H9 (cell line): ENCODE measurements around the gene SATB1. TPM values are rescaled to one million over a fixed set of nuclear protein-coding genes. Genes with fewer than 3 reads are reported as not detected.

Experiments used
- DNase-seq: peaks from one replicate; pipeline ENCODE4 v3.0.0-alpha.2; 2017
- H2AFZ ChIP-seq: one replicate; pipeline ENCODE4 v1.6.1; 2013; ENCODE audit warnings: mild to moderate bottlenecking, low read length, control low read depth, moderate library complexity
- H2AK5ac ChIP-seq: 2 replicates; pipeline ENCODE4 v1.6.1; 2013; ENCODE audit warnings: low read length, control low read depth, mixed read lengths; ENCODE audit not compliant: insufficient read length
- H2BK120ac ChIP-seq: one replicate; pipeline ENCODE4 v1.6.1; 2013; ENCODE audit warnings: low read depth, mild to moderate bottlenecking, low read length, control low read depth, inconsistent platforms; ENCODE audit not compliant: poor library complexity, severe bottlenecking
- H2BK12ac ChIP-seq: 2 replicates; pipeline ENCODE4 v1.6.1; 2013; ENCODE audit warnings: low read length, control low read depth, mixed read lengths, low read depth; ENCODE audit not compliant: insufficient read length
- H2BK15ac ChIP-seq: 2 replicates; pipeline ENCODE4 v1.6.1; 2013; ENCODE audit warnings: low read depth, low read length, control low read depth
- H2BK20ac ChIP-seq: one replicate; pipeline ENCODE4 v1.6.1; 2013; ENCODE audit warnings: low read depth, mild to moderate bottlenecking, low read length, control low read depth, inconsistent platforms; ENCODE audit not compliant: poor library complexity, severe bottlenecking
- H2BK5ac ChIP-seq: 2 replicates; pipeline ENCODE4 v1.6.1; 2013; ENCODE audit warnings: low read length, control low read depth, mixed read lengths; ENCODE audit not compliant: insufficient read length
- H3K14ac ChIP-seq: 2 replicates; pipeline ENCODE4 v1.6.1; 2013; ENCODE audit warnings: low read length, control low read depth; ENCODE audit not compliant: insufficient read depth
- H3K18ac ChIP-seq: 2 replicates; pipeline ENCODE4 v1.6.1; 2013; ENCODE audit warnings: low read depth, mild to moderate bottlenecking, mixed read lengths, low read length, control low read depth; ENCODE audit not compliant: insufficient read length
- H3K23ac ChIP-seq: 2 replicates; pipeline ENCODE4 v1.6.1; 2013; ENCODE audit warnings: low read length, control low read depth, mixed read lengths, low read depth; ENCODE audit not compliant: insufficient read length
- H3K23me2 ChIP-seq: 2 replicates; pipeline ENCODE4 v1.6.1; 2013; ENCODE audit warnings: low read depth, mild to moderate bottlenecking, mixed read lengths, low read length, control low read depth; ENCODE audit not compliant: insufficient read length, poor library complexity, severe bottlenecking
- H3K27ac ChIP-seq: 2 replicates; pipeline ENCODE4 v1.5.1; 2013; ENCODE audit warnings: low read length, control low read depth, mixed read lengths, low read depth; ENCODE audit not compliant: insufficient read length
- H3K27me3 ChIP-seq: 2 replicates; pipeline ENCODE4 v1.6.1; 2013; ENCODE audit warnings: low read length, control low read depth, inconsistent platforms; ENCODE audit not compliant: insufficient read depth
- H3K4ac ChIP-seq: 2 replicates; pipeline ENCODE4 v1.6.1; 2013; ENCODE audit warnings: low read depth, mild to moderate bottlenecking, control low read depth, inconsistent platforms, low read length, moderate library complexity
- H3K4me1 ChIP-seq: 2 replicates; pipeline ENCODE4 v1.6.1; 2013; ENCODE audit warnings: low read length, control low read depth, inconsistent platforms; ENCODE audit not compliant: insufficient read depth
- H3K4me2 ChIP-seq: 2 replicates; pipeline ENCODE4 v1.6.1; 2013; ENCODE audit warnings: low read length, control low read depth, mixed read lengths; ENCODE audit not compliant: insufficient read length, insufficient read depth
- H3K56ac ChIP-seq: 2 replicates; pipeline ENCODE4 v1.6.1; 2013; ENCODE audit warnings: low read depth, mild to moderate bottlenecking, mixed read lengths, low read length, control low read depth; ENCODE audit not compliant: insufficient read length
- H3K79me1 ChIP-seq: 2 replicates; pipeline ENCODE4 v1.6.1; 2013; ENCODE audit warnings: low read depth, mild to moderate bottlenecking, moderate library complexity, low read length, control low read depth, inconsistent platforms; ENCODE audit not compliant: insufficient read depth, poor library complexity, severe bottlenecking
- H3K79me2 ChIP-seq: 2 replicates; pipeline ENCODE4 v1.6.1; 2013; ENCODE audit warnings: low read length, control low read depth, inconsistent platforms; ENCODE audit not compliant: insufficient read depth
- H3K9ac ChIP-seq: 2 replicates; pipeline ENCODE4 v1.6.1; 2013; ENCODE audit warnings: low read length, control low read depth, mixed read lengths; ENCODE audit not compliant: insufficient read length; ENCODE audit errors: extremely low read depth
- H3K9me3 ChIP-seq: one replicate; pipeline ENCODE4 v1.6.1; 2013; ENCODE audit warnings: low read depth, low read length, inconsistent platforms; ENCODE audit not compliant: control insufficient read depth
- H3T11ph ChIP-seq: one replicate; pipeline ENCODE4 v1.6.1; 2013; ENCODE audit warnings: mild to moderate bottlenecking, low read length, control low read depth, inconsistent platforms
- H4K20me1 ChIP-seq: one replicate; pipeline ENCODE4 v1.6.1; 2013; ENCODE audit not compliant: control insufficient read depth, insufficient read length, insufficient read depth
- H4K5ac ChIP-seq: 2 replicates; pipeline ENCODE4 v1.6.1; 2013; ENCODE audit warnings: low read depth, mild to moderate bottlenecking, mixed read lengths, low read length, control low read depth; ENCODE audit not compliant: insufficient read length
- H4K8ac ChIP-seq: replicated peaks from 2 replicates; pipeline ENCODE4 v1.6.1; 2013; ENCODE audit warnings: low read length, control low read depth, mixed read lengths, low read depth; ENCODE audit not compliant: insufficient read length
- H4K91ac ChIP-seq: 2 replicates; pipeline ENCODE4 v1.6.1; 2013; ENCODE audit warnings: low read depth, mild to moderate bottlenecking, moderate library complexity, mixed read lengths, low read length, control low read depth; ENCODE audit not compliant: insufficient read length
- H3K27ac Mint-ChIP-seq, 3 experiments: 2 replicates in 2 of 3; 3 replicates in 1 of 3; pipeline ENCODE4 v1.8.0; 2020 to 2021; ENCODE audit warnings: mixed read lengths in 3 of 3, mild to moderate bottlenecking in 1 of 3, moderate library complexity in 1 of 3
- H3K27me3 Mint-ChIP-seq: 2 replicates; pipeline ENCODE4 v1.8.0; 2021; ENCODE audit warnings: low read depth, mild to moderate bottlenecking, moderate library complexity, mixed read lengths
- H3K36me3 Mint-ChIP-seq, 3 experiments: 2 replicates in 2 of 3; 3 replicates in 1 of 3; pipeline ENCODE4 v1.8.0; 2020 to 2021; ENCODE audit warnings: low read depth in 3 of 3, mixed read lengths in 3 of 3; ENCODE audit not compliant: insufficient read depth in 1 of 3
- H3K4me1 Mint-ChIP-seq, 2 experiments: 2 replicates each; pipeline ENCODE4 v1.8.0; 2020; ENCODE audit warnings: mixed read lengths in 2 of 2
- H3K4me3 Mint-ChIP-seq, 2 experiments: 2 replicates in 1 of 2; 3 replicates in 1 of 2; pipeline ENCODE4 v1.8.0; 2020 to 2021; ENCODE audit warnings: mild to moderate bottlenecking in 2 of 2, mixed read lengths in 2 of 2, moderate library complexity in 1 of 2
- H3K9me3 Mint-ChIP-seq, 2 experiments: 2 replicates in 1 of 2; 3 replicates in 1 of 2; pipeline ENCODE4 v1.8.0; 2020; ENCODE audit warnings: mild to moderate bottlenecking in 2 of 2, mixed read lengths in 2 of 2, moderate library complexity in 1 of 2
- WGBS: extraction: QIAGEN DNeasy Blood & Tissue Kit; methylation state at CpG from one replicate; pipeline ENCODE4 v1.1.7; 2013; ENCODE audit warnings: missing lambda C conversion rate, low lambda C conversion rate, mixed read lengths; ENCODE audit not compliant: insufficient read length; ENCODE audit errors: extremely low coverage; 5-methylcytosine and 5-hydroxymethylcytosine counted together
- total RNA-seq: library from RNA; stranded (reverse); gene quantifications from 2 replicates; pipeline ENCODE4 v1.2.1, GENCODE V29; 2021
- TF ChIP-seq, protein P1 (sequence below): fragments of 200-600 bp; sonication (generic); conservative IDR thresholded peaks from 3 replicates; pipeline ENCODE4 v1.8.0; 2021; ENCODE audit warnings: antibody characterized with exemption, mild to moderate bottlenecking

Gene SATB1
- total RNA-seq, 1 experiment from 2014 or later: 30.7 TPM

DNA sequence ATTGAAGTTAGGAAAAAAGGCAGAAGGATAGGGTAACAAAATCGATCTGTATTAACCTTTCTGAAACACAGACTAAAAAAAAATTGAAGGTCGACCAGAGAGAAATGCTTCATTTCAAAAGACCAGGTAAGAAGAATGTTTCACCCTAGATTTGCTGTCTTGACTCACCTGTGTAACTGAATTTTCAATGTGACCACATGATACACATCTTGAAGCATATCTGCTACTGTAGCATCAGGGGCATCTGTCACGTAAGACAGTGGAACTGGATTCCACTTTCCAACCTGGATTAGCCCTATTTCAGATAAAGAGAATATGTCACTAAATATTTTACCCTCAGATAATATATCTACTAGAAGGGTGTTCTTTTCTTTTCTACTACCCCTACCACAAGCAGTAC lies 9.3 kb downstream of the SATB1 start:
- Histone ChIP-seq H3K79me1 (no peaks in the 10 kb centered on the region), H3K4me1 (no peaks in the 10 kb centered on the region), H2AK5ac (no peak overlapping the region), H2AFZ (no peak overlapping the region), H3K14ac (no peak overlapping the region), H3K23me2 (no peaks in the 10 kb centered on the region), H3K9ac (no peak overlapping the region), H3K27ac (no peak overlapping the region), H2BK12ac (no peak overlapping the region), H3K4ac (no peak overlapping the region), H3K18ac (no peak overlapping the region), H4K91ac (no peak overlapping the region), H3K79me2 (no peaks in the 10 kb centered on the region), H4K5ac (no peak overlapping the region), H3K56ac (no peak overlapping the region), H3K23ac (no peak overlapping the region), H3T11ph (no peak overlapping the region), H3K9me3 (no peaks in the 10 kb centered on the region), H2BK5ac (no peak overlapping the region), H3K27me3 (no peaks in the 10 kb centered on the region), H4K8ac (no peak overlapping the region), H2BK15ac (no peak overlapping the region), H3K4me2 (no peak overlapping the region), H4K20me1 (no peaks in the 10 kb centered on the region), H2BK120ac (no peak overlapping the region), H2BK20ac (no peak overlapping the region)
- no peak for DNase-seq
- H3K27ac Mint-ChIP-seq: no peak overlapping the region
- H3K9me3 Mint-ChIP-seq: no peaks in the 10 kb centered on the region
- H3K4me3 Mint-ChIP-seq: no peak overlapping the region
- no CpG with 5 or more reads among the region's 3 CpGs for WGBS
- H3K27me3 Mint-ChIP-seq: no peaks in the 10 kb centered on the region
- peaks cover 0 to 38% (median 32%) of the 10 kb centered on the region in 3 experiments; a peak in 5 of 7 replicates for H3K36me3 Mint-ChIP-seq
- TF ChIP-seq, protein P1, sequence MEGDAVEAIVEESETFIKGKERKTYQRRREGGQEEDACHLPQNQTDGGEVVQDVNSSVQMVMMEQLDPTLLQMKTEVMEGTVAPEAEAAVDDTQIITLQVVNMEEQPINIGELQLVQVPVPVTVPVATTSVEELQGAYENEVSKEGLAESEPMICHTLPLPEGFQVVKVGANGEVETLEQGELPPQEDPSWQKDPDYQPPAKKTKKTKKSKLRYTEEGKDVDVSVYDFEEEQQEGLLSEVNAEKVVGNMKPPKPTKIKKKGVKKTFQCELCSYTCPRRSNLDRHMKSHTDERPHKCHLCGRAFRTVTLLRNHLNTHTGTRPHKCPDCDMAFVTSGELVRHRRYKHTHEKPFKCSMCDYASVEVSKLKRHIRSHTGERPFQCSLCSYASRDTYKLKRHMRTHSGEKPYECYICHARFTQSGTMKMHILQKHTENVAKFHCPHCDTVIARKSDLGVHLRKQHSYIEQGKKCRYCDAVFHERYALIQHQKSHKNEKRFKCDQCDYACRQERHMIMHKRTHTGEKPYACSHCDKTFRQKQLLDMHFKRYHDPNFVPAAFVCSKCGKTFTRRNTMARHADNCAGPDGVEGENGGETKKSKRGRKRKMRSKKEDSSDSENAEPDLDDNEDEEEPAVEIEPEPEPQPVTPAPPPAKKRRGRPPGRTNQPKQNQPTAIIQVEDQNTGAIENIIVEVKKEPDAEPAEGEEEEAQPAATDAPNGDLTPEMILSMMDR: no peak
- no peaks in the 10 kb centered on the region for H3K4me1 Mint-ChIP-seq
